HG03159 (cell line): ENCODE results near the gene PLCG2.

ENCODE experiments used
- ATAC-seq: cut with Tn5 transposase; IDR thresholded peaks from one replicate; pipeline ENCODE4 v1.9.1; 2021; ENCODE audit warnings: mild to moderate bottlenecking, moderate library complexity; ENCODE audit not compliant: unreplicated experiment

The PLCG2 gene

GRCh38 chr16:81905277-81905676 lies 126.2 kb downstream of the PLCG2 start:
- ATAC-seq: no peak

- ATAC-seq: no peak
Observed at GRCh38 chr16:81907681-81908080, 128.6 kb downstream of the PLCG2 start.

- no peak for ATAC-seq
Observed at GRCh38 chr16:81908466-81909262, 129.6 kb downstream of the PLCG2 start.

GRCh38 chr16:81910366-81910885 lies 131.3 kb downstream of the PLCG2 start:
- ATAC-seq: no peak

GRCh38 chr16:81912395-81912794 lies 133.3 kb downstream of the PLCG2 start:
- ATAC-seq: no peak

- ATAC-seq: no peak
Observed at GRCh38 chr16:81913222-81913621, 134.1 kb downstream of the PLCG2 start.

GRCh38 chr16:81917375-81917774 lies 138.3 kb downstream of the PLCG2 start:
- ATAC-seq: no peak

- ATAC-seq: no peak
Observed at GRCh38 chr16:81918927-81919326, 139.8 kb downstream of the PLCG2 start.

DNA sequence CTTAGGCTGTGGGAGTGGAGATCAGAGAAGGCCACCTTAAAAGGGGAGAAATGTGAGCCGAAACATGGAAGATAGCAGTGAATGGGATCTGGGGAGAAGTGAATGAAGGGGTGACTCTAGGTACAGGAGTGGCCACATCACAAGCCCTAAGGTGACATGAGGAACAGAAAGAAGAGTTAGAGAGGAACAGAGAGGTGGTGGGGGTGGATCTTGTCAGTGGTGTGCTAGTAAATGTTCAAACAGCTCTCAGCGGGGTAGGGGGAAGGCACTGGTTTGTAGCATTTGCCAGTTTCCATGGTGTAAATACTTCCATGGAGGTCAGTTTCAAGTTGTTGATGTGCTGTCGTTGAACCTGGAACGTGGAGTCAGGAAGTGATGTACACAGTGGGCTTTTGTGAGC lies 141.4 kb downstream of the PLCG2 start:
- no peak for ATAC-seq

GRCh38 chr16:81921085-81921814 lies 142.2 kb downstream of the PLCG2 start:
- ATAC-seq: no peak

GRCh38 chr16:81921843-81922584 lies 142.9 kb downstream of the PLCG2 start:
- ATAC-seq: no peak

DNA sequence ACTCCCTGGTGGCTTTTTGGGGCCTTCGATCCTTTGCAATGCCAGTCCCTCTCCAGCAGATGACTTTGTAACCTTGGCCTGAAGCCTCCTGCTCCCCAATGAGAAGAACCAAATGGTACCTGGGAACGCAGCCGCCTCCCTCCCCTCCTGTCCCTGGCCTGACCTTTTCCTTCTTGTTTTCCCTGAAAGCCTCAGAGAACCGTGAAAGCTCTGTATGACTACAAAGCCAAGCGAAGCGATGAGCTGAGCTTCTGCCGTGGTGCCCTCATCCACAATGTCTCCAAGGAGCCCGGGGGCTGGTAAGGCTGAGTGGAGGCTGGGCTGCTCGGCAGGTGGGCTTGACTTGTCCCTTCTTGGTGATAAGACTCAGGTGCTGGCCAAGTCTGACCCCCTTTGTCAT lies 144.2 kb downstream of the PLCG2 start:
- ATAC-seq: no peak

DNA sequence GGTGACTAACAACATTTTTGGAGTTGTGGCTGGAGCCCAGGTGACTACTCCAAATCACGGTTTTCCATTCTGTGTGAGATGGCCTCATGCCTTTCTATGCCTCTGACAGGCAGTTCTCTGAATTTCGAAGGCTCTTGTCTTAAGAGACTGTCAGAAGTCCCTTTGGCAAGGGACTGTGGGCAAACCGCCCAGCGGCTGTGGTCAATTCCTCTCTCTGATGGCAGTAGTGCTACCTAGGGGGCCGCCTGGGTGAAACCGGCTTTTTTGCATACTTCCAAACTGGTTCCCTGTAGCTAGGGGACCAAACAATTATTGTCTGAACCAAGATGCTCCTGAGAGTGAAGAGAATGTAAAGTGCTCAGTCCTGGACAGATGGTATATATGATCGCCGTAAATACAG lies 145.9 kb downstream of the PLCG2 start:
- ATAC-seq: no peak

DNA sequence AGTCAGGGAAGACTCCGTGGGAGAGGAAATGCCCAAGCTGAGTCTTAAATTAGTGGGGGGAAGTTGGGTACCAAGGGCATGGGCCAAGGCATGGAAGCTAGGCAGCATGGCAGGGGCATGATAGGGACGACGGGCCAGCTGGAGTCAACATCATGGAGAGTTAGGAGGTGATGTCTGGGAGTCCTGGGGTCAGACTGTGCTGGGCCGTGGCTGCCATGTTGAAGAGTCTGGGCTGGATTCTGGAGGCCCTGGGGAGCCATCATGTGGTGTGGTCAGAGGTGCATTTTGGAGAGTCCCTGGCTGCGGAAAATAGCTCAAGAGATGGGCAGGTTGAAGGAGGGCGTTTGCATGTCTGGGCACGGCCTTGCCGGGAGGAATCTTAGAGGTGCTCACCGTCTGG lies 146.9 kb downstream of the PLCG2 start:
- ATAC-seq: no peak

DNA sequence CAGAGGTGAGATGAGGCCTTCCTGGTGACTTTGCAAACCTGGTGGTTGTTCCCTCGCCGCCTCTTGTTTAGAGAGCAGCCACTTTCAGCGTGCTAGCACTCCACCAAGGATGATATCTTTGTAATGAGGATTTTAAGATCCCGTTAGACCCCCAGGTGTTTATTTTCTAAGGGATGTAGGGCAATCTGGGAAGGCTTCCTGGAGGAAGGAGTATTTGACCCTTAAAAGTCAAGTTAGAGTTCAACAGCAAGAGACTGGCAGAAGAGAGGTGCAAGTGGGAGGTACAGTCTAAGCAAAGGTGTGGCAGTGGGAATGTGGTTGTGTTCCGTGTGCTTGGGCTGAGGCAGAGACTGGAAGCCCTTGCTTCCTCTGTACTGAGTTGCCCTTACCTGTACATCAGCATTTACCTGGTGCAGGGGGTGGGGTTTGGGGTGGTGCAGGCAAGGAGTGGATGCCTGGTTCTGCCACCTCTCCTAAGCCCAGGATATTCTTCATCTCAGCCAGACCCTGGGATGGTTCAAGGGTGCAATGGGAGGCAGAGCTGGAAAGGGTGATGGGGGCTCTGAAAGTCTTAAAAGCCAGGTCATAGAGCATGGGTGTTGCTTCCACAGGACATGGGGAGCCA lies 148.6 kb downstream of the PLCG2 start:
- ATAC-seq: no peak

GRCh38 chr16:81928271-81928918 lies 149.3 kb downstream of the PLCG2 start:
- ATAC-seq: no peak

DNA sequence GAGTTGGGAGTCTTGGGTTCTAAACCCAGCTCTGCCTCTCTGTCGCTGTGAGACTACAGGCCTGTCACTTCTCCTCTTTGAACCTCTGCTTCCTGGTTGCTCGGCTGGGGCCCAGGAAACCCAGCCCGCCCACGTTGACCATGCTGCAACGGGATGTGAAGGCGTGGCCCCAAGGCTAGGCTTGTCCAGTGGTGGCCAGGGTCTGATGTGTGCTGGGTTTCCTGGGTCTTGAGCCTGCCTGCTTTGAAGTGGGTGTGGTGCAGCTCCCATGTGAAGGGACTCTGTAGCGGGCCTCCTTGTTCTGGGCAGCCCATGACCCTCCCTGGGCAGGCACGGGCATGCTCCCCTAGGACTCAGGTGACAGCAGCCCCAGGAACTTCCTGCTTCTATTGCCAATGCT lies 149.9 kb downstream of the PLCG2 start:
- ATAC-seq: no peak

GRCh38 chr16:81929841-81930240 lies 150.8 kb downstream of the PLCG2 start:
- no peak for ATAC-seq

DNA sequence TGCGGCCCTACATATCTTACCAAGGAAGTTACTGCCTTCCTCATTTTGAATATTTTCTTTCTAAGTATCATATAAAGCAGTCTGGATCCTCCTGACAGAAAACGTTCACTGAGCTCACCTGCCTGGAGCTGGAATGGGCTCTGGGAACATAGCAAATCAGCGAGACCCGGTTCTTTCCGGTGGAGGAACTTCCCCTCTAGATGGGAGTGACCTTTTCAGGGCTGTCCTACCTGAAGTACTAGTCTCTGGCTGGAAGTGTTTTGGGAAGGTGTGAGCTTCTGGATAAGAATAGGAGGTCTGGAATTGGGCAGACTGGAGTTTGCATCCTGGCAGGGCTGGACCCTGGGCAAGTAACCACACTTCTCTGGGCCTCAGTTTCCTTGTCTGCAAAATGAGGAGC lies 152.8 kb downstream of the PLCG2 start:
- ATAC-seq: no peak

DNA sequence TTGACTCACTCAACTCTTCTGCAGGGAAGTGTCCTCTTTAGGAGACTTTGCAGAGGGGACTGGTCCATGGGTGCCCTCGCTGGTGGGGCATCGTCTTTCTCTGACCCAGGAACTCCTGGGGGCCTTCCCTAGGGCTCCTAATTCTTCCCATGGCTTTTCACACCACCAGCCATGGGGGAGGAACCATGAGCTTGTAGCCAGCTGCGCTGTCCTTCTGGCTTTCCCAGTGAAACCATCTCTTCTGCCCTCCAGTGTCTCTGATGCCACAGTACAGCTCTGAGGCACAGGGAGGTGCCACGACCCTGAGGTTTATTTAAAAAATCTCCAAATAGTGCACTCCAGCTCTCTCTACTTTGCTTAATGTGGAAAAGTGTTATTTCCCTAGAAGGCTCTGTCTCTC lies 153.6 kb downstream of the PLCG2 start:
- no peak for ATAC-seq

DNA sequence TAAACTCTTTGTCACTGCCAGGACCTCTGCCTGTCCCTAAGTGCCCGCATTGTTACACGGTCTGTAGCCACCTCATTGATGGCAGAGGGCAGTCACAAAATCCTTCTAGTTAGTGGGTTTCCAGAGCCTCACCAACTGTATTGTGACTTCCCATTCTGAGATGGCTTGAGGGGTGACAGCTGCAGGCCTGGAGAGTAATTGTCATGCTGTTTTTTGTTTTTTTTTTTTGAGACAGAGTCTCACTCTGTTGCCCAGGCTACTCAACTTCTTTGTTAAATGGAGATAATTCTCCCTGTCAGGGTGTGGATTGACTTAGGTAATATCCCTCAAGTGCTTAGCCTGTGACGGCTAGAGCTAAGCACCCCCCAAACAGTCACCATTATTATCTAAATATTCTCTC lies 154.3 kb downstream of the PLCG2 start:
- ATAC-seq: no peak
